SK-N-SH (cell line): ENCODE data around the gene GJD3.

ENCODE experiments used
- CTCF ChIP-seq: fragments of 200-600 bp; sonication (generic); IDR thresholded peaks from 2 replicates; pipeline ENCODE4 v1.6.1; 2017; ENCODE audit warnings: antibody characterized with exemption, mild to moderate bottlenecking, moderate library complexity
- EP300 ChIP-seq, 2 experiments: IDR thresholded peaks; 2 replicates each; pipeline versions ENCODE4 v1.4.0 to v1.6.1; 2012; ENCODE audit warnings: borderline replicate concordance in 1 of 2, low read depth in 1 of 2, low read length in 1 of 2
- POLR2AphosphoS5 ChIP-seq: IDR thresholded peaks from 2 replicates; pipeline ENCODE4 v1.6.1; 2012; ENCODE audit warnings: low read depth, low read length
- RXRA ChIP-seq: IDR thresholded peaks from 2 replicates; pipeline ENCODE4 v1.4.0; 2012; ENCODE audit warnings: low read depth, mild to moderate bottlenecking, borderline replicate concordance
- SIN3A ChIP-seq: IDR thresholded peaks from 2 replicates; pipeline ENCODE4 v1.6.1; 2012; ENCODE audit warnings: low read depth, mild to moderate bottlenecking, low read length, moderate library complexity, borderline replicate concordance
- TAF1 ChIP-seq: IDR thresholded peaks from 2 replicates; pipeline ENCODE4 v1.6.1; 2012; ENCODE audit warnings: low read depth, mild to moderate bottlenecking, low read length, moderate library complexity, borderline replicate concordance
- USF1 ChIP-seq: IDR thresholded peaks from 2 replicates; pipeline ENCODE4 v1.4.0; 2012; ENCODE audit warnings: low read depth, borderline replicate concordance
- USF2 ChIP-seq: fragments of 150-350 bp; IDR thresholded peaks from 2 replicates; pipeline ENCODE4 v1.6.1; 2017; ENCODE audit warnings: antibody characterized with exemption, low read length, low read depth, borderline replicate concordance

- TF ChIP-seq CTCF (no peak), EP300 (IDR thresholded peaks at IDR 0.05; ENCODE audit: borderline replicate concordance in 1 of 2, low read depth in 1 of 2, low read length in 1 of 2) (no peak), RXRA (no peak), USF2 (no peak), TAF1 (no peak), USF1 (no peak), SIN3A (no peak), POLR2AphosphoS5 (no peak)
These were observed 13.3 kb upstream of the GJD3 start for GRCh38 chr17:40377832-40378231.
